ENCODE measurements around the gene MSRB2.

DNA sequence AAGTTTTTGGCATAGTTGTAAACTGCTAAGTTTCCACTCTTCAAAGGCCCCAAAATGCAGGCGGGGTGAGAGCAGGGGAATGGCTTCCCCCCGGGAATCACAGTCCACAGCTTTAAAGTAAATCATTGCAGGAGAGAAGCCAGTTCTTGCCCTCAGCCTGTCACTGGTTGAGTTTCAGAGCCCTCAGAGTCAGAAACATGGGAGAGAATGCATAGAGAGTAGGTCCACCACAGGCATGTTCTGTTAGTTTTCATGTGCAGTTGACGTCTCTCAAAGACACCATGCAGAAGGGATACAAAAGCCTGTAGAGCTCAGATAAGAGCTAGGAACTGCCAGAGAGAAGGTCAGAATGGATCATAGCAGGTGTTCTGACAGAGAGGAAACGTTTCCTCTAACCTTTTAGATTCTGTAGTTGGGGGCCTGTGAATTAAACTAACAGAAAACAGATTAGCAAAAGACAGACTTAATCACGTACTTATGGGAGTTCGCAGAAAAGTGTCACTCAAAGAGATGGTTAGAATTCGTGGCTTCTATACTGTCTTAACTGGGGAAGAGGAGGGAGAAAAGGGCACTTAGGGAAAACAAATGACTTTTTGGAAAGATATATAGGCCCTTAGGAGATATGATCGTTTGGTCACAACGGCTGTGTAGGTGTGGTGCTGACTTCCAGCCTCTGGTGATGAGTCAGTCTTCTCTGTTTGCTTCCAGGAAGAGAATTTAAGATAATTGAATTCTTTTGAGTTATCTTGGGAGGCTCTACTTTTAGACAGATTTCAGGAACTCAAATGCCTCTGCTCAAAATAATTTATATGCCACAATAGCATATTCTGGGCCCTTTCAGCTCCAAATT lies 48.0 kb upstream of the MSRB2 start:
- no peak for TF ChIP-seq EZH2 (IDR thresholded peaks at IDR 0.05)
- no peak for TF ChIP-seq POLR2AphosphoS5 (IDR thresholded peaks at IDR 0.05; ENCODE audit: borderline replicate concordance, low read depth, low read length)

Measured in SK-N-MC (cell line).